Type B pancreatic cell (in vitro differentiated cells): ENCODE measurements around the gene POLR1B. TPM values are rescaled to one million over a fixed set of nuclear protein-coding genes. Genes with fewer than 3 reads are reported as not detected.

Source experiments
- DNase-seq: peaks from one replicate; pipeline ENCODE4 v3.0.0; 2021; ENCODE audit warnings: mixed read lengths; ENCODE audit not compliant: unreplicated experiment; ENCODE audit errors: extremely low spot score
- H3K27ac Mint-ChIP-seq: 2 replicates; pipeline ENCODE4 v1.8.0; 2021; ENCODE audit warnings: mild to moderate bottlenecking, mixed read lengths
- H3K27me3 Mint-ChIP-seq: 2 replicates; pipeline ENCODE4 v1.8.0; 2021; ENCODE audit warnings: mixed read lengths
- H3K36me3 Mint-ChIP-seq: 2 replicates; pipeline ENCODE4 v1.8.0; 2021; ENCODE audit warnings: mixed read lengths
- H3K4me1 Mint-ChIP-seq: one replicate; pipeline ENCODE4 v1.8.0; 2021; ENCODE audit warnings: mixed read lengths; ENCODE audit not compliant: unreplicated experiment
- H3K4me3 Mint-ChIP-seq: 2 replicates; pipeline ENCODE4 v1.8.0; 2021; ENCODE audit warnings: mild to moderate bottlenecking, mixed read lengths
- H3K9me3 Mint-ChIP-seq: 2 replicates; pipeline ENCODE4 v1.8.0; 2021; ENCODE audit warnings: mixed read lengths
- total RNA-seq: library from RNA; stranded (reverse); gene quantifications from 2 replicates; pipeline ENCODE4 v1.2.1, GENCODE V29; 2021; ENCODE audit warnings: low replicate concordance
- TF ChIP-seq, protein P1 (sequence below): fragments of 200-600 bp; sonication (generic); conservative IDR thresholded peaks from 2 replicates; pipeline ENCODE4 v1.5.0; 2021; ENCODE audit warnings: antibody characterized with exemption, mild to moderate bottlenecking

Gene POLR1B
- total RNA-seq, 1 donor from 2014 or later = 39.9 TPM

DNA sequence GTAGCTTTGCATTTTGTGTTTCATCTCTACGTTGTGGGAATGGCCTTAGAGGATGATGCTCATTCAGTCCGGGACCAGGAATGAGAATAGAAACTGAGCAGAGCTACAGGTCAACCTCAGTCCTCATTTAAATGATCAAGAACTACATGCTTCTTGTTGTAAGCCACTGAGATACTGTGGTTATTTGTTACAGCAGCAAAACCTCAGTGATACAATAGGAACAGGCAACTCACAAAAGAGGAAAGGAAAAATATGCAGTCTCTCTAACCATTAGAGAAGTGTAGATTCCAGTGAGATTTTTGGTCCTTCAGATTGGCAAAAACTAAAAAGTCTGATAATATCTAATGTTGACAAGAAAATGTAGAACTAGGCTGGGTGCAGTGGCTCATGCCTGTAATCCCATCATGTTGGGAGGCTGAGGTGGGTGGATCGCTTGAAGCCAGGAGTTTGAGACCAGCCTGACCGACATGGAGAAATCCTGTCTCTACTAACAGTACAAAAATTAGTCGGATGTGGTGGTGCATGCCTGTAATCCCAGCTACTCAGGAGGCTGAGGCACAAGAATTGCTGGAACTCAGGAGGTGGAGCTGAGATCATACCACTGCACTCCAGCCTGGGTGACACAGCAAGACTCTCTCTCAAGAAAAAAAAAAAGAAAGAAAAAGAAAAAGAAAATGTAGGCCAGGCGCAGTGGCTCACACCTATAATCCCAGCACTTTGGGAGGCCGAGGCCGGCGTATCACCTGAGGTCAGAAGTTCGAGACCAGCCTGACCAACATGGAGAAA is 55.5 kb downstream of the POLR1B start:
- Mint-ChIP-seq H3K4me1 (peaks cover 6% of the 10 kb centered on the region), H3K27me3 (no peaks in the 10 kb centered on the region), H3K4me3 (no peak overlapping the region), H3K36me3 (peaks cover 12% of the 10 kb centered on the region), H3K9me3 (no peaks in the 10 kb centered on the region), H3K27ac (no peak overlapping the region)
- DNase-seq = no peak
- TF ChIP-seq, protein P1, sequence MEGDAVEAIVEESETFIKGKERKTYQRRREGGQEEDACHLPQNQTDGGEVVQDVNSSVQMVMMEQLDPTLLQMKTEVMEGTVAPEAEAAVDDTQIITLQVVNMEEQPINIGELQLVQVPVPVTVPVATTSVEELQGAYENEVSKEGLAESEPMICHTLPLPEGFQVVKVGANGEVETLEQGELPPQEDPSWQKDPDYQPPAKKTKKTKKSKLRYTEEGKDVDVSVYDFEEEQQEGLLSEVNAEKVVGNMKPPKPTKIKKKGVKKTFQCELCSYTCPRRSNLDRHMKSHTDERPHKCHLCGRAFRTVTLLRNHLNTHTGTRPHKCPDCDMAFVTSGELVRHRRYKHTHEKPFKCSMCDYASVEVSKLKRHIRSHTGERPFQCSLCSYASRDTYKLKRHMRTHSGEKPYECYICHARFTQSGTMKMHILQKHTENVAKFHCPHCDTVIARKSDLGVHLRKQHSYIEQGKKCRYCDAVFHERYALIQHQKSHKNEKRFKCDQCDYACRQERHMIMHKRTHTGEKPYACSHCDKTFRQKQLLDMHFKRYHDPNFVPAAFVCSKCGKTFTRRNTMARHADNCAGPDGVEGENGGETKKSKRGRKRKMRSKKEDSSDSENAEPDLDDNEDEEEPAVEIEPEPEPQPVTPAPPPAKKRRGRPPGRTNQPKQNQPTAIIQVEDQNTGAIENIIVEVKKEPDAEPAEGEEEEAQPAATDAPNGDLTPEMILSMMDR = no peak

DNA sequence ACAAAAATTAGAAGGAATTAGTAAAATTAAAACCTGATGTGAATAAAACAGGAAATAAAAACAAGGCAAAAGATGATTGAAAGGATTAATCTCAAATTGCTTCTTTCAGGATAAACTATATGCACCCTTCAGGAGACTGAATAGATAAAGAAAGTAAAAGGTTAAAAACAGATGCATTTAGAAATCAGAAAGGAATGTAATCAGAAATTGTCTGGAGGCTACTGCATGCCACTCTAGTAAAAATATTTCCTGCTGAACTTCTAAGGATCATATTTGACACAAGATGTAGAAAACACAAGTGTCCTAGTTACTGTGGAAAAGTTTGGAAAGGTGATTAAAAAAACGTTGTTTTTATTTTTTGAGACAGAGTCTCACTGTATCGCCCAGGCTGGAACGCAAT is 58.4 kb downstream of the POLR1B start:
- Mint-ChIP-seq H3K27me3 (no peaks in the 10 kb centered on the region), H3K27ac (no peak overlapping the region), H3K4me3 (no peak overlapping the region), H3K36me3 (no peaks in the 10 kb centered on the region), H3K4me1 (peaks cover 6% of the 10 kb centered on the region), H3K9me3 (no peaks in the 10 kb centered on the region)
- TF ChIP-seq, protein P1 = no peak
- no peak for DNase-seq

DNA sequence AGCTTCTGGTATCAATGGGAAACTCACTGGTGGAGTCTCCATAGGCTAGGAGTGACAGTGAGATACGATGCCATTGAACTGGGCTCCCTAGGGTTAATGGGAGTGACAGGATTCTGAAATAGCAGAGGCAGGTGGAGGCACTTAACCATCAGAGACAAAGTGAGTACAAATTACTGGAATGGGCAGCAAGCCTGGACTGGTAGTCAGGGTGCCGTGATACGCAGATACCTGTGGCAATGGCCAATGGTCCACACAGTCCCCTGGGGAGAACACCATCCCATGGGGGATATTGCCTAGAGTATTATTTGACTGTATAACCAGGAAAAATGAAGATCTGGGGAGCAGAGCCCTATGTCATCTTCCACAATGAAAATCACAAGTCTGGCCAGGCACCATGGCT is 59.5 kb downstream of the POLR1B start:
- H3K27ac Mint-ChIP-seq = no peak overlapping the region
- TF ChIP-seq, protein P1 = no peak

DNA sequence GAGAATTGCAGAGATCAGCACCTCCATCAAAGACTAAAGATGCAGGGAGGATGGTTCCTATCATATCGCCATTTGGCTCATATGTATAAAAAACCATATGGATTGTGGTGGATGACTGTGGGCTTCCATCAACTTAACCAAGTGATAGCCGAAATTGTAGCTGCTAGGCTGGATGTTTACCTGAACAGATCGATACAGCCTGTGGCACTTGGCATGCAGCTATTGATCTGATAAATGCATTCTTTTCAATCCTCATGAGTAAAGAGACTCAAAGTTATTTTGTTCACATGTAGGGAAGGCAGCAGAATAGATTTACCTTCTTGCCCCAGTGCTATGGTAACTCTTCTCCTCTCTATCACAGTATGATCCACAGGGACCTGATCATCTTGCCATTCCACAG is 60.7 kb downstream of the POLR1B start:
- no peak for DNase-seq
- H3K4me3 Mint-ChIP-seq = no peak overlapping the region
- TF ChIP-seq, protein P1 = no peak
- H3K4me1 Mint-ChIP-seq = peaks cover 6% of the 10 kb centered on the region
- H3K27ac Mint-ChIP-seq = no peak overlapping the region
- no peaks in the 10 kb centered on the region for H3K27me3 Mint-ChIP-seq
- no peaks in the 10 kb centered on the region for H3K36me3 Mint-ChIP-seq
- no peaks in the 10 kb centered on the region for H3K9me3 Mint-ChIP-seq

More for the DNA sequence above, 59.5 kb downstream of the POLR1B start:
- no peak for DNase-seq
- Mint-ChIP-seq H3K4me3 (no peak overlapping the region), H3K4me1 (peaks cover 6% of the 10 kb centered on the region), H3K27me3 (no peaks in the 10 kb centered on the region), H3K9me3 (no peaks in the 10 kb centered on the region), H3K36me3 (no peaks in the 10 kb centered on the region)

DNA sequence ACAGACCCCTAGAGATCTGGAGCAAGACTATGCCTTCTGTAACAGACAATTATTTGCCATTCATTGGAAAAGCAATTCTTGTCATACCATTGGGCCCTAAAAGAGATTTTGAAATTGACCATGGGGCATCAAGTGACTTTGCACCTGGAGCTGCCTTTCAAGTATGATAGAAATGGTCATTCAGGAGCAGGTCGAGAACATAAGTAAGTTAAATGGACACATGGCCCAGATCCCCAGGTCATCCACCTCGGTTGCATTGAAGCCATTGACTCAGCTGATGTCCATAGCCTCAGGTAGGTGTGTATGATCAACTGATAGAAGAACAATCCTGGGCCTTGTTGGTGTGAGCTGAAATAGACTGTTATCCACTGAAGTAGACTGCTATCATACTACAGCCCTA is 61.5 kb downstream of the POLR1B start:
- Mint-ChIP-seq H3K4me3 (no peak overlapping the region), H3K27ac (no peak overlapping the region), H3K36me3 (no peaks in the 10 kb centered on the region), H3K4me1 (peaks cover 6% of the 10 kb centered on the region), H3K27me3 (no peaks in the 10 kb centered on the region), H3K9me3 (no peaks in the 10 kb centered on the region)
- no peak for DNase-seq
- TF ChIP-seq, protein P1 = no peak
